Islet precursor cell (in vitro differentiated cells): ENCODE measurements around the gene CMIP.

Experiments used
- DNase-seq: peaks from one replicate; pipeline ENCODE4 v3.0.0-alpha.2; 2018

Gene CMIP

DNA sequence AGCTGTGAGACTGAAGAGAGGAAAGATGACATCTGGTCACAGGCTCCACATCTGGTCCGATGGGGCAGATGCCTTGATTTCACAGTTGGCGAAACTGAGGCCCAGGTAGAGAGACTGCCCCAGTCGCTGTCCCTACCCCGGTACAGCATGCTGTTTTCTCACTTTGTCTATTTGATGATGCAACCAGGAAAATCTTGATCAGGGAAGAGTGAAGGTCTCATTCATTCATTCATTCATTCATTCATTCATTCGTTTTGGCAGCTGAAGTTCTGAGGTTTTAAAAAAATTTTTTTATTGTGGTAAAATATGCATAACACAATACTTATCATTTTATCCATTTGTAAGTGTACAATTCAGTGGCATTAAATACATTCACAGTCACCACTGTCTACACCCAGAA lies 19.7 kb downstream of the CMIP start:
- no peak for DNase-seq

DNA sequence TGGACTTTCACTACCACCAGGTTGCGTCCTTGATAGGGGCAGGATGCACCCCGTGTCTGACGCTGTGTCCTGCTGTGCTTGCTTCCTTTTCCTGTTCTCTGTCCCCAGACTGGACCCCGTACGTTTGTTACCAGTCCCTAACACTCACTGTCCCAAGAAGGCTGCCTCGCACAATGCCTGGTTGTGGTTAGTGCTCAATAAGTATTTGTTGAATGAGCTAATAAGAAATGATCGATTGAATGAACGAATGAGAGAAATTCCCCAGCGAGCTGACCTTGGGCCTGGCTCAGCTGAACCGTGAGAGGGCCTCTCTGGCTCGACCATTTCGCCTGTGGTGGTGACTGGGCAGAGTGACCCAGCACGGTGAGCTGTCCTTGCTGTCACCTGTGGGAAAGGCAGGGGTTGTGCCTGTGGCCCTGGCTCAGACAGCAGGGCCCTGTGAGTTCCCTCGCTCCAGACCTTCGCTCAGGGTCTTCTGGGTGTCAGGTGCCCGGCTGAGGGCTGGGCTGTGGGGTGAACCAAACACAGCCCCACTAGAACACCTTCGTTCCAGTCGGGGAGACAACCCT lies 20.9 kb downstream of the CMIP start:
- no peak for DNase-seq

DNA sequence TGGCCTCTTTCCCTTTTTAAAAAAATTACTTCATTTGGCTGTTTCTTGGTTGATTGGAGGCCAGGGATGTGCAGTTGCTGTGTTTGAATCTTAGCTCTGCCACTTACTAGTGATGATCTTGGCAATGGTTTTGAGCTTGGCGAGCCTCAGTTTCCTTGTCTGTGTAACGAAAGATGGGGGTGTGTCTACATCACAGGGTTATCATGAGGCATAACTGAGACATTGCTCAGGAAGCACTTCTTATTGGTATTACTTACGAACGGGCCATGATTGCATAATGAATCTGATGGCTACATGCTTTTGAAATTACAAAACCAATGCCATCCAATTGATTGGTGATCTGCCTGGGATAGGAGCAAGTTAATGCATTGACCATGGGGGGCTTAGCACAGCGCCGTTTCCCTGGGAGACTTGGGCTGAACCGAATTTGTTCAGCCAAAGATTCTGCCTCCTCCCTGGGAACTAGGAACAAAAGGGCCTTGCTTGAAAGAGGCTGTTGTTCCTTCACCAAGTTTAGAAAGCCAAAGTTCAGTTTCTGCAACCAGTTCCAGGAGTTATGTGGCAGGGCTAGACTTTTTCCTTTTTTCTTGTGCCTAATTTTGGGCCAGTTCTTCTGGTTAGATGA lies 21.9 kb downstream of the CMIP start:
- no peak for DNase-seq

DNA sequence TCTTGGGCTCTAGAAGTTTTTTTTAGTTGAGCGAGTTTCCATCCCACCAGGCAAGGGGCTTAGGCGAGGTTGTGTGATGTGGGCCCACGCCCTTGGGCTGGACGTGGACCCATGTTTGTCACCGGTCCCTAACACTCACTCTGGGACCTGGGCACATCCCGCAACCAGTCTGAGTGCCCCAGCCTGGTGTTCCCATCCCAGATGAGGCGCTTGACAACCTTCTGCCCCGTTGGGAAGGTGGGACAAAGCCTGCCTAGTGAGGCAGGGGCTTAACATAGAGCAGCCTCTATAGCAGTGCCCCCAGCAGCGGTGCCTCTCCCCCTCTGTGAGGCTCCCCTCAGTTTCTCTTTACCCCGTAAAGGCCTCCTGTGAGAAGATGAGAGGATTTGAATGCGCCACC lies 22.5 kb downstream of the CMIP start:
- no peak for DNase-seq

DNA sequence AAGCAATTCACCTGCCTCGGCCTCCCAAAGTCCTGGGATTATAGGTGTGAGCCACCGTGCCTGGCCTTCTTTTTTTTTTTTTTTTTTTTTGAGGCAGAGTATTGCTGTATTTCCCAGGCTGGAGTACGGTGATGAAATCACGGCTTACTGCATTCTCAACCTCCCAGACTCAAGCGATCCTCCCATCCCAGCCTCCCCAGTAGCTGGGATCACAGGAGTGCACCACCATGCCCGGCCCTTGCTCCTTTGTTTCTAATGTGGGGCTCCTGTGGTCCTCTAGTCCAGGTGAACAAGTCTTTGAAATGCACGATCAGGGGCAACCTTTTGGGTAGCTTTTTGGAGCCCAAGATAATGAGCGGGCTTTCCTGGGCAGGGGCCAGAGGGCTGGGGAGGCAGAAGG lies 23.2 kb downstream of the CMIP start:
- no peak for DNase-seq

DNA sequence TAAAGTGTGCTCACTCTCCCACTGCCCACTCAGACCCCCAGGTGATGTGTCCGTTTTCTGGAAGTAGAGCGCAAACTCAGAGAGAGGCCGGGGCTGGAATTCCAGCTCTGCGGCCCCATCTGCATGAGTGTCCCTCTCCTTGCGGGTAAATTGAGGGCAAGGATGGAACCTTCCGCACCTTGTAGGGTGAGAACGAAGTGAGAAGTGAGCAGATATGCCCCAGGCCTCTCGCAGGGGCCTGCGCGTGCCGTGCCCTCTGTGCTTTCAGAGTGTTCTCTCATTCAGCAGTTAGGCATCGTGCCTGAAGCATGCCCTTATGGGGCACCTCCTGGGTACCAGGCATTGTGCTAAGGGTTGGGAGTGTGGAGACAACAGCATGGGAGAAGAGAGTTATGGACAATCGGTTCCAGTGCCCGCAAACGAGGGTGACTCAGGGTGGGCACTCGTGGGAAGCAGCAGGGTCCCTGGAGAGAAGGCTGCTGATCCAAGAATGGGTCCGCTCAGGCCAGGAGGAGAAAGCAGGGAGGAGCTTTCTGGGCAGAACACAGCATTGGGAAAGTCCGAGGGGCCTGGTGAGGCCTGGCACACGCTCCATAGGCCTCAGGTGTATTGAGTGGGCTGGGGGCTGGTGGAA lies 23.8 kb downstream of the CMIP start:
- no peak for DNase-seq

DNA sequence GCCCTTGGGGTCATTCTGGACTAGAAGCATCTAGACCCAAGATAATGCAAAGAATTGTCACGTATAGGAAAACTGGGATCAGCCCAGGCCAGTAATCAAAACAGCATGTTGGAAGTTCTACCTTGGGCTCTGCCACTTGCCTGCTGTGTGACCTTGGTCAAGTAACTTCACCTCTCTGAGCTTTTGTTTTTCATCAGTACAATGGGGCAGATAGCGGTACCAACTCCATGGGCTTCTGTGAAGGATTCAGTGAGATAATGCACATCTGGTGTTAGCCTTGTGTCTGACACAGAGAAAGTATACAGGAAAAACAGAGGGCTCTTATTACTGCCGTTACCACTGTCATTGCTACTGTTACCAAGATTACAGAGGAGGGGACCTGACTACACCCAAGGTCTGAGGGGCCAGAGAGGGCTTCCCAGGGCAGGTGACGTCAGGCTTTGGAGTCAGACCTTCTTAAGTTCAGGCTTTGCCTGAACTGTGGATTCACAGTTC lies 24.6 kb downstream of the CMIP start:
- no peak for DNase-seq

DNA sequence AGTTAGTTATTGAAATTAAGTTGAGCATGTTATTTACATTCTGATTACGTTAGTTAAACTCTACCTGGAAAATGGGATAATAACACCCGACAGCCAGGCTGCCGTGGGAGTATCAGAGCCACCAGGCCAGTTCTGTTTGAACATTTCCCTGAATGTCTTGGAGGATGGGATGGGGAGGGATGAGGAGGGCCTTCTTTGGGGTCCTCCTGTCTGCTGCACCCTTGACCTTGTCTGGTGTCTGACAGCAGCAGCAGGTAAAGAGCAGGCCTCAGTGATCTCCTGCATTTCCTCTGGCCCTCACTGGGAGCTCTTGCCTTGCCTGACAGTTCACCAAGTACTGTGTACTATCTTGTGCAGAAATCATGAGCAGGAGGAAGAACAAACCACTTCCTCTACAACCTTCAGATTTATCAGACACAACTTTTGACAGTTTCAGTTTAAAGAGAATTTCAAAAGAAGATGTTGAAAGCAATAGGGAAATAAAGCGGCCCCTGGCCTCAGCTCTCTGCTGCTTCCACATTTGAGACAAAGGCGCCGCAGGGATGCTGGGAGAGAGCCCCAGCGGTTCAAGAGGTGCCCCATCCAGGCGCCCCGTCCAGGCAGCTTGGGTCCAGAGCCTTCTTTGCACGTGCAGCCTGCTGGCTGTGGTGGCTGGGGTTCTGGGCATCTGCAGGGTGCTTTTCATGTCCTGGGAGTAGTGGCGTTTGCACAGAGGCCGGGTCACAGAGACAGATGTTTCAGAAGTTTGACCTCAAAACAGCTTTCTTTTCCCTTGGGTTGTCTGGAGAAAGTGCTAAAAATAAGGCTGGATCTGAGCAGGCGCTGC lies 25.3 kb downstream of the CMIP start:
- no peak for DNase-seq

DNA sequence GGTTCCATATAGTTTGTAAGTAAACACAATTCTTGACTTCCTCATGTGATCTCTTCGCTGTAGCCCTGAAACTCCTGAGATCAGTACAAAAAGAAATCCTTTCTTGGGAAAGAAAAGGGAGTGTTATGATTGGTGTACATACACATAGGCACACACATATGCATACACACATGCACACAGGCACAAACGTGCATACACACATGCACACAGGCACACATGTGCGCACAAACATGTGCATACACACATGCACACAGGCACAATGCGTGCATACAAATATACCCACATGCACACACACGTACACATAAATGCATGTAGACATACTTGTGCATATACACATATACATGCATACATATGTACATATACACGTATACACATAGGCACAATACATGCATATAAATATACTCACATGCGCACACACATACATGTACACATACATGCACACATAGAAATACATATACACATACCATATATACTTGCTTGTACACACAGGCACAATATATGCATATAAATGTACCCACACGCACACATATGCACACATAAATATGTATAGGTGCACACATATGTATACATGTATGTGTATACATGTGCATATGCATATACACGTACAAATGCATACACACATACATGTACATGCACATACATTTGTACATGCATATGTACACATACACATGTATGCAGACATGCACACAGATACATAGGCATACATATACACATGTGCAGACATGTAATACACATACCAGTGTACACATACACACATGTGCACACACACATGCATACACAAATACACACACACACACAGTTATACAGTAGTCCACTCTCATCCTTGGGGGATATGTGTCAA lies 26.4 kb downstream of the CMIP start:
- no peak for DNase-seq

DNA sequence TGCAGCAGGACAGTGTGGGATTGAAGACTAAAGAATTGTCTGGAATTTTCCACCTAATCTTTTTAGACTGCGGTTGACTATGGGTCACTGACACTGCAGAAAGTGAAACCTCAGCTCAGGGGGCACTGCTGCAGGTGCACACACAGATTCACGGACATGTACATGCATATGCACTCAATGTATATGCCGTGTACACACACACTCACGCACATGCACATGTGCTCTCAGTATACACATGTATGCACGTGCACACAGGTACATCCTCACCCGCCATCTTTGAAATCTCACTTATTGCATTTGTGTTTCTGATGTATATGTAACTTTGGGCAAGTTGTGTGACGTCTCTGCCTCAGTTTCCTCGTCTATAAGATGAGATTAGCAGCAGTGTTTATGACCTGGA lies 27.3 kb downstream of the CMIP start:
- DNase-seq = no peak

DNA sequence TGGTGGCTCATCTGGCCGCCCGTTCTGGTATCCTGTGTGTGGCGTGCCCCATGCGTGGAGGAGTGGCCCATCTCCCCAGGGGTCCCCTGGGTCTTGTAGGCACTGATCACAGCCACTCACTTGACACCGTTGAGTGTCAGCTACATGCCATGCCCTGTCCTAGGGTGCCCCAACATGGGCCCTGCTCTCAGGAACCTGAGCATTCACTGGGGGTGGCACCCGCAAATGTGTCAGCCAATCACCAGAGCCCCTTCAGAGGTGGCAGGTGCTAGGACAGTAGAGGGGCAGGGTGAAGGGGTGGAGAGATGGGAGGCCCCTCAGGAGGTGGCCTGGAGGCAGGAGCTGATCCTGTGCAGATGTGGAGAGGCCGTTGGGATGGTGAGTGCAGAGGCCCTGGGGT lies 27.8 kb downstream of the CMIP start:
- no peak for DNase-seq

DNA sequence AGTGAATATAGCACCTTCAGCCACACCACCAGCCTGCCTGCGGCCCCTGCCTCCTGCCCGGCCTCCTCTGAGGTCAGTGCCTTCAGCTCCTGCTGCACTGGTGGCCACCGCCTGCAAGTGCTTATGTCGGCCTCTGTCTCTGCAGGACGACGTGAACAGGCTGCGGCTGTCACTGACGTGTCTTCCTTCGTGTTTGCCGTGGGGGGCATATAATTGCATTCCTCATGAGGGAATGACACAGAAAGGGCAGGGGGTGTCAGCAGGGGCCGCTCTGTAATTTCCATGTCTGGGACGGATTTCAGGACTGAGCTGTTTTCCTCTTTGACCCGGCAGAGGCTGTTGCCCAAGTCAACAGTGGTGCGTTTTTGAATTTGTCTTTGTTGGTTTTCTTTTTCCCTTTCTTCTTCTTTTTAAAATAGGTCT lies 28.5 kb downstream of the CMIP start:
- DNase-seq = no peak

DNA sequence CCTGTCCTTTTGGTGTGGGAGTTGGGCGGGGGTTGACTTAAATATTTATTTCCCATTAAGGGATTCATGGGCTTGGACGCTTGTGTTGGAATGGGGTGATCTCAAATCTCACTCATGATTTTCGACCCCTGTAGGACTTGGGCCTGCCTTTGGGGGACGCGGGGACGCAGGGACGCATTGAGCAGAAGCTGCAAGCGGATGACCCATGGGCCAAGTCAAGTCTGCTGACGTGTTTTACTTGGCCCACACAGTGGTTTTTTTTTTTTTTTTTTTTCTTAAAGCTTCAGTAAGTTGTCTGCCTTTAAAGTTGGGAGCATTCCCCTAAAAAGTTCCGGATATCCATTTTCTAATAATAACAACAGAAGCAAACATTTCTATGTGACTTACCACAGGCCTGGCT lies 28.9 kb downstream of the CMIP start:
- DNase-seq = no peak

DNA sequence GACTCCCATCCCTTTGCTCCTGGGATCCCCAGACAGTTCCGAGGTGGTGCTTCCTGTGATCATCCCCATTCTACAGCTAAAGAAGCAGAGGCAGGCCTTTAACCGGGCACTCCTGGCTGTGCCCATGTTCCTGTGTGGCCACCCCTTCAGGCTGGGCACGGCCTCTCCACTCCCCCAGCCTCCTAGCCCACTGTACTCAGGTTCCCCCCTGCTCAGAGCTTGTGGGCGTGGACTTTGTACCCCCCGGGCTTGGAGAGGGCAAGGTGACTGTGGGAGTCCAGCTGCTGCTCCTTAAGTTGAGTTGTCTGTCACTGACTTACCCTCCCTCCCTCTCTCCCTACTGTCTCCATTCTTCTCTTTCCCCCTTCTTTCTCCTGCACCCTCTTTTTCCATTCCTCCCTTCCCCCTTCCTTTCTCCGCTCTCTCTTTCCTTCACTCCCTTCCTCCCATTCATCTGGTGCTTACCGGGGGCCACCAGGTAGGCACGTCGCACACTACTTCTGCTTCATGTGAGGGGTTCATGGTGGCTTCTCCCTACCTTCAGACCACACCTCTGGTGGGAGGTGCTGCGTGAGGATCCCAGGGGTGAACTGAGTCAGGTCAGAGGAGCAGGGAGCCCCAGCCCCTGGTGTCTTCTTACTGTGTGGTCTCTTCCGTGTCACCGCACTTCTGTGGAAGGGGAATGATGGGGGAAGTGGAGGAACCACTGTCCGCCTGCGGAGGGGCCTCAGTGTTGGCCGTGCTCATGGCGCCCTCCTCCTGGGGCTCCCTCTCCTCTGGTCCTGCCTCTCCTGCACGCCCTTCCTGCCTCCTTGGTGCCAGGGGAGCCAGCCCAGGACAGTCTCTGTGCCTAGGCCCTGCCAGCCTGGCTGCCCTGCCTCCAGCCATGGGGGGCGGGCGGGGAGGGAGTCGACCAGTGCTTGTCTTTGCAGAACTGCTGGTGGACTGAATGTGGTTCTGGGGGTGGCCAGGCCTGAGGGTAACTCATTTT lies 29.7 kb downstream of the CMIP start:
- DNase-seq = no peak

DNA sequence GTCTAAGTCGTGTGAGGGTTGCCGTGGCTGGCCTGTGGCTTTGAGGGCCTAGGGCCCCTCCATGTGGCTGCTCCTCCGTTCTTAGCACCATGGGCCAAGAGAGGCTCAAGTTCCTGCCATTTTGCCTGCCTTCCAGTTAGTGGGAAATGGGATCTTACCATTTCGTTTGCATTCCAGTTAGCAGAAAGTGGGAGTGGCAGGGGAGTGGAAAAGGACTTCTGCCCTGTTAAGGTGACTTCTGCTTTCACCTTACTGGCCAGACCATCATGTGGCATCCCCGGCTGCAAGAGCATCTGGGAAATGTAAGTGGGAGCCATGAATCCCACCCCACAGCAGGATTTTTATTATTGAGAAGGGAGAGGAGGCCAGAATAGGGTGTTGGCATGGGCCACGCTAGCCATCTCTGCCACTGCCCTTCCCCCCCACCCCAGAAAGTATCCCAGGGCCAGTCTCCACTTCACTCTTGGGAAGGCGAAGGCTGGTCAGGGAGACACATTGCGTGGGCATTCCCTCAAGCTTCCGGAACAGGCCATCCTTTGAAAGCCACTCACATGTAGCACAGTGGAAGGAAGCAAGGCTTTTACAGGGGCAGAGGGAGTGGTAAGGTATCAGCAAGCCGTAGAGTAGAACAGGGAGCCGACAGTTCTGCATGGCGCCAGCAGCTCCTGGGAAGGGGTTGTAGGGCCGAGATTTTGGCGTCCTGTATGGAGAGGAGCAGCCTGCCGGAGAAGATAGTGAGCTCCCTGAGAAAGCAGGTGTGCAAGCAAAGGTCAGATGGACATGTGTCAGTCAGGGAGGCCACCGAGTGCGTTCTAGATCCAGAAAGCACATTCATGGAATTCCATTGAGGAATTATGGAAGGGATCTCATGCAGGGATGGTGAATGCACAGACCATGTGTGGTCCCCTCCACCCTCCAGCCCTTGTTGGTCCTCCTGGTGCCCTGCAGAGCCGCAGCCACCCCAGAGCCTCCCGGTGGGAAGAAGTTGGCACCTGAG lies 33.4 kb downstream of the CMIP start:
- no peak for DNase-seq

DNA sequence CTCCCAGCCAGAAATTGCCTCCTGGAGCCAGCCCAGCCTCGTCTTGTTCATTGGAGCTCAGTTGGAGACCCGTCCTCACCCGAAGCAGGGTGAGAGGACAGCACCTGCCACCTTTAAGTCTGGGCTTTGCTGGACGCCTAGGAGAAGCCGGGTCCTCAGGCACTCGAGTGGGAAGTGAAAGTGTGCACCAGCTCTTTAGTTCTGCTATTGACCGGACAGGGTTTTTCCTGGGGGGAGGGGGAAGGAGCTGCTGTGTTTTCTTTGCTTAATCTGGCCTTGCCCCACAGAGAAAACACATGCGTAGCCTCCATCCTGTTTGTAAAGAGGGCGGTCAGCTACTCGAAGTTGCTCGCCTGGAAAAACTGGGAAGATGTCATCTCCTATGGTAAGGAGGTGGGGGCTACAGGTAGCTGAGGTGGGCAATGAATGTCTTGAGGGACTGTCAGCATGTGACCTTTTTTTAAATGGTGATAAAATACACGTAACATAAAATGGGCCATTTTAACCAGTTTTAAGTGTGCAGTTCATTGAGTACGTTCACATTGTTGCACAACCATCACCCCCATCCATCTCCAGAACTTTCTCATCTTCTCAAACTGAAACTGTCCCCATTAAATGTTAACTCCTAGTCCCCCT lies 34.4 kb downstream of the CMIP start:
- no peak for DNase-seq

DNA sequence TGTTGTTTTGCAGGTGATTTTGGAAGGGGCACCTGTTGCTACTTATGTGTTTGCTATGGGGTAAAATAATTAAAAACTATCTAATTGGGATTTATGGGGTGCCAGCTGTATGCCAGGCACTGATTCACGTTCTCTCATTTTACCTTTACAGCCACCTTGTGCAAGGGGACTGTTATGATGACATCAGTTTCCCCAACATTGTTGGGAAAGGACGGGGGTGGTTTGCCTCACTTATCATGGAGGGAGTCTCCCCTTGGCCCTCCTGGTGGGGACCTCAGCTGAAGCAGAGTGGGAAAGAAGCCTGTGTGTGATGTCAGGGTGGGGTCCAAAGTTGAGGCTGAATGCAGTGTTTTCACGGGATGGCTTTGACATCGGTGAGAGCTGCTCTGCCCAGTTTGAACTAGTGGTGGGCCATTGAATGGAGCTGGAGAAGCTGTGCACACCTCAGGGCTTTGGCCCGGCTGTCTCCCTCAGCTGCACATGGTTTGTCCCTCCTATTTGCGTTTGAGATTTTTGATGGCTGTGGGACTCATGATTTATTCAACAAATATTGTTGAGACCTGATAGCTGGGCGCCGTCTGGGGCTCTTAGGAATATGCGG lies 36.1 kb downstream of the CMIP start:
- no peak for DNase-seq

DNA sequence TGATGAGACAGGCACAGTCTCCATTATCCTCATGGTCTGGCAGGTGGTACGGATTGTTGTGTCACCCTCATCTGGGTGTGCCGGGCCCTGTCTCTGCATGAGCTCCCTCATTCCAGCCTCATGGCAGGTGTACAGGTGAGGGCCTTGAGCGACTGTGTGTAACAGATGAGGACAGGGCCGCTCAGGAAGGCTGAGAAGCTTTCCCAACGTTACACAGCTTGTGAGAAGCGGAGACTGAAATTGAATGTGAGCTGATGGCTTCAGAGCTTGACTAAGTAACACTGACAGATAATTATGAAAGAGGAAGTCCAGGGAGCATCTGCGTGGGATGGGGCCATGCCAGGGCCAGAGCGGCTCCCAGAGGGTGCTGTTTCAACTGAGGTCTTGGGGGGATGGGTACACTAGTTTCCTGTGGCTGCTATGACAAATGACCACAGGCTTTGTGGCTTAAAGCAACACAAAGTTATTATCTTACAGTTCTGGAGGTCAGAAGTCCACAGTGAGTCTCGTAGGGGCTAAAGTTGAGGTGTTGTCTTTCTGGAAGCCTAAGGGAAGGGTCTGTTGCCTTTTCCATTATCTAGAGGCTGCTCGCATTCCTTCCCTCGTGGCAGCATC lies 36.7 kb downstream of the CMIP start:
- no peak for DNase-seq
